Kidney capillary endothelial cell (primary cell): Measurements from ENCODE around the gene ARPC4.
"Not testable (repeated sequence)": the region's sequence is repeated elsewhere in the genome, so short reads cannot be mapped to it uniquely, and the experiment has no call there.

Experiments
- DNase-seq: peaks from one replicate; pipeline ENCODE4 v3.0.0-alpha.2; 2018; ENCODE audit warnings: low spot score

The ARPC4 gene

GRCh38 chr3:9825451-9826040, 32.7 kb downstream of the ARPC4 start:
- no peak for DNase-seq

GRCh38 chr3:9826815-9827573, 34.1 kb downstream of the ARPC4 start:
- DNase-seq = peak; percentile 21

GRCh38 chr3:9828801-9829755, 36.2 kb downstream of the ARPC4 start:
- DNase-seq = no peak

GRCh38 chr3:9831253-9831652, 38.4 kb downstream of the ARPC4 start:
- no peak for DNase-seq

- DNase-seq = no peak
These were observed 40.2 kb downstream of the ARPC4 start for GRCh38 chr3:9833078-9833477.

- DNase-seq = no peak
These were observed 41.9 kb downstream of the ARPC4 start for GRCh38 chr3:9834520-9835380.

GRCh38 chr3:9837701-9838582, 45.1 kb downstream of the ARPC4 start:
- peak; percentile 77 for DNase-seq

- DNase-seq = no peak
These were observed 46.0 kb downstream of the ARPC4 start for GRCh38 chr3:9838856-9839255.

- DNase-seq = no peak
These were observed 48.1 kb downstream of the ARPC4 start for GRCh38 chr3:9841015-9841414.

- peak; percentile 89 for DNase-seq
These were observed 51.0 kb downstream of the ARPC4 start, which contains the start of gene RPUSD3 for GRCh38 chr3:9843715-9844438. Gene RPUSD3, minus strand, starts transcription at chr3:9844008. Its CDS starts 18 bp downstream, at chr3:9843990.

GRCh38 chr3:9846231-9846630, 53.3 kb downstream of the ARPC4 start:
- DNase-seq = no peak

GRCh38 chr3:9846931-9847488, 54.1 kb downstream of the ARPC4 start:
- DNase-seq = no peak

GRCh38 chr3:9847870-9848269, 55.0 kb downstream of the ARPC4 start:
- DNase-seq = not testable (repeated sequence)

GRCh38 chr3:9848860-9849259, 56.0 kb downstream of the ARPC4 start:
- DNase-seq = not testable (repeated sequence)

- not testable (repeated sequence) for DNase-seq
These were observed 58.5 kb downstream of the ARPC4 start for GRCh38 chr3:9851383-9851782.

- not testable (repeated sequence) for DNase-seq
These were observed 59.0 kb downstream of the ARPC4 start for GRCh38 chr3:9851926-9852325.

- DNase-seq = no peak
These were observed 59.6 kb downstream of the ARPC4 start for GRCh38 chr3:9852528-9852927.

GRCh38 chr3:9854291-9854940, 61.5 kb downstream of the ARPC4 start:
- not testable (repeated sequence) for DNase-seq

- DNase-seq = no peak
These were observed 62.7 kb downstream of the ARPC4 start for GRCh38 chr3:9855594-9855993.
